Measurements from ENCODE around the gene B3GLCT.

Gene B3GLCT

GRCh38 chr13:31356991-31357390 lies 157.2 kb downstream of the B3GLCT start:
- DNase-seq, result no peak

GRCh38 chr13:31357581-31357980 lies 157.8 kb downstream of the B3GLCT start:
- no peak for DNase-seq

GRCh38 chr13:31361673-31362072 lies 161.9 kb downstream of the B3GLCT start:
- no peak for DNase-seq

GRCh38 chr13:31365630-31366029 lies 165.9 kb downstream of the B3GLCT start:
- DNase-seq, result no peak

- DNase-seq, result no peak
Observed at GRCh38 chr13:31367410-31367809, 167.6 kb downstream of the B3GLCT start.

- DNase-seq, result no peak
Observed at GRCh38 chr13:31369213-31369612, 169.4 kb downstream of the B3GLCT start.

GRCh38 chr13:31372454-31372853 lies 172.7 kb downstream of the B3GLCT start:
- DNase-seq, result no peak

- DNase-seq, result no peak
Observed at GRCh38 chr13:31374682-31375081, 174.9 kb downstream of the B3GLCT start.

- no peak for DNase-seq
Observed at GRCh38 chr13:31377946-31378345, 178.2 kb downstream of the B3GLCT start.

GRCh38 chr13:31380715-31381114 lies 180.9 kb downstream of the B3GLCT start:
- no peak for DNase-seq

Measured in NCI-H748 treated with DMSO at 0.1 percent for 48 hours (cell line).